K562 (cell line): ENCODE measurements around the gene DOK7. TPM values are rescaled to one million over a fixed set of nuclear protein-coding genes. Genes with fewer than 3 reads are reported as not detected.

Experiments used
- ATAC-seq: fragments of 200-7000 bp; cut with Tn5 transposase; 3 replicates; pipeline ENCODE4 v1.9.1; 2020; ENCODE audit warnings: moderate library complexity
- BruUV-seq: library from RNA; stranded (reverse); fragments of 400-500 nt; replicated peaks from 2 replicates; lab custom pipeline; 2021; lab: Mats Ljungman, UMichigan
- CTCF ChIA-PET: fragments of 300-600 bp; formaldehyde crosslinking; extraction: SDS; loops from one replicate; lab custom pipeline; 2021; ENCODE audit warnings: low intra/inter-chr PET ratio; lab: Yijun Ruan, JAX
- POLR2A ChIA-PET: fragments of 300-600, 350-650 bp; sonication (Branson Sonifier 250); formaldehyde crosslinking; extraction: SDS; loops from one replicate; lab custom pipeline; 2021; ENCODE audit warnings: antibody characterized with exemption, inconsistent platforms; lab: Yijun Ruan, JAX
- DNase-seq, 4 experiments: peaks; one replicate each; pipeline versions ENCODE4 v3.0.0 to v3.0.0-alpha.2; 2011 to 2018; ENCODE audit warnings: low spot score in 3 of 4, mixed read lengths in 3 of 4; ENCODE audit errors: extremely low read depth in 1 of 4
- FAIRE-seq: peaks from 2 replicates; lab custom pipeline; 2011; peaks lifted over from hg19 to GRCh38; lab: Jason Lieb, UNC
- H2AFZ ChIP-seq: 2 replicates; pipeline ENCODE4 v1.6.0; 2011; ENCODE audit warnings: low read depth, low read length, control low read depth, inconsistent platforms
- H3K27ac ChIP-seq: fragments of 200-600 bp; 3 replicates; pipeline ENCODE4 v1.8.0; 2011; ENCODE audit warnings: low read depth, mild to moderate bottlenecking, control low read depth, inconsistent platforms, low read length, moderate library complexity, mixed read lengths; ENCODE audit errors: extremely low read depth
- H3K27me3 ChIP-seq, 2 experiments: fragments of 300-600 bp in 1 of 2; 2 replicates in 1 of 2; 3 replicates in 1 of 2; pipeline versions ENCODE4 v1.6.0 to v1.8.0; 2011; ENCODE audit warnings: inconsistent platforms in 2 of 2, low read length in 2 of 2, mild to moderate bottlenecking in 1 of 2, mixed read lengths in 1 of 2, moderate library complexity in 1 of 2; ENCODE audit not compliant: control insufficient read depth in 2 of 2, insufficient read depth in 2 of 2
- H3K36me3 ChIP-seq: fragments of 300-600 bp; 3 replicates; pipeline ENCODE4 v1.8.0; 2011; ENCODE audit warnings: mild to moderate bottlenecking, low read length, inconsistent platforms; ENCODE audit not compliant: control insufficient read depth, insufficient read depth
- H3K4me1 ChIP-seq, 2 experiments: fragments of 200-600 bp in 1 of 2; replicated peaks in 1 of 2; 2 replicates in 1 of 2; 3 replicates in 1 of 2; pipeline versions ENCODE4 v1.5.1 to v1.8.0; 2011; ENCODE audit warnings: inconsistent platforms in 2 of 2, low read length in 2 of 2, mild to moderate bottlenecking in 1 of 2, mixed read lengths in 1 of 2, moderate library complexity in 1 of 2; ENCODE audit not compliant: control insufficient read depth in 2 of 2, insufficient read depth in 2 of 2
- H3K4me2 ChIP-seq: 2 replicates; pipeline ENCODE4 v1.6.1; 2011; ENCODE audit warnings: low read length, control low read depth, inconsistent platforms, mixed read lengths; ENCODE audit not compliant: insufficient read depth
- H3K4me3 ChIP-seq: fragments of 200-600 bp; sonication (generic), shearing (Covaris generic); 2 replicates; pipeline ENCODE4 v1.5.1; 2016; ENCODE audit warnings: control low read depth, inconsistent platforms
- H3K79me2 ChIP-seq: fragments of 200-600 bp; 3 replicates; pipeline ENCODE4 v1.8.0; 2011; ENCODE audit warnings: low read length, inconsistent platforms; ENCODE audit not compliant: control insufficient read depth, insufficient read depth
- H3K9ac ChIP-seq, 2 experiments: 2 replicates each; pipeline versions ENCODE4 v1.6.0 to v1.6.1; 2011; ENCODE audit warnings: low read depth in 2 of 2, low read length in 2 of 2, control low read depth in 1 of 2, inconsistent platforms in 1 of 2, mild to moderate bottlenecking in 1 of 2, mixed read lengths in 1 of 2; ENCODE audit not compliant: insufficient read depth in 1 of 2
- H3K9me1 ChIP-seq: one replicate; pipeline ENCODE4 v1.6.0; 2011; ENCODE audit warnings: inconsistent platforms, mild to moderate bottlenecking, low read length, moderate library complexity; ENCODE audit not compliant: control insufficient read depth, insufficient read depth
- H3K9me3 ChIP-seq: replicated peaks from 2 replicates; pipeline ENCODE4 v1.5.1; 2011; ENCODE audit warnings: low read depth, low read length, inconsistent platforms; ENCODE audit not compliant: control insufficient read depth, insufficient read depth
- H4K20me1 ChIP-seq: replicated peaks from 2 replicates; pipeline ENCODE4 v1.6.1; 2011; ENCODE audit warnings: low read length, inconsistent platforms, mixed read lengths; ENCODE audit not compliant: control insufficient read depth, insufficient read depth
- BCOR ChIP-seq: fragments of 450-650 bp; IDR thresholded peaks from 2 replicates; pipeline ENCODE4 v1.6.1; 2016
- HDGF ChIP-seq: fragments of 450-650 bp; IDR thresholded peaks from 2 replicates; pipeline ENCODE4 v1.6.1; 2016
- KLF10 ChIP-seq: fragments of 250-450 bp; sonication (Bioruptor Pico); IDR thresholded peaks from 2 replicates; pipeline ENCODE4 v1.6.1; 2021; ENCODE audit warnings: matching md5 sums
- PKNOX1 ChIP-seq: fragments of 450-650 bp; IDR thresholded peaks from 2 replicates; pipeline ENCODE4 v1.6.1; 2016
- RBFOX2 ChIP-seq: fragments of 200-400 bp; formaldehyde crosslinking; IDR thresholded peaks from 2 replicates; pipeline ENCODE4 v1.6.1; 2017; ENCODE audit warnings: low read depth, mild to moderate bottlenecking, low read length, moderate library complexity
- SIN3B ChIP-seq: fragments of 450-650 bp; IDR thresholded peaks from 2 replicates; pipeline ENCODE4 v1.6.1; 2017; ENCODE audit warnings: low read depth, mild to moderate bottlenecking, moderate library complexity
- SMARCB1 ChIP-seq: IDR thresholded peaks from 2 replicates; pipeline ENCODE4 v1.6.1; 2011; ENCODE audit warnings: improper control_type of control experiment, low read depth; ENCODE audit not compliant: insufficient read length
- WGBS: fragments of 100-300 bp; shearing (Covaris generic); methylation state at CpG from one replicate; pipeline ENCODE4 v1.1.6; 2016; ENCODE audit warnings: low coverage, mixed read lengths; ENCODE audit not compliant: insufficient coverage; ENCODE audit errors: missing lambda C conversion rate; 5-methylcytosine and 5-hydroxymethylcytosine counted together
- in situ Hi-C: fragments of 300-500 bp; cut with MboI; formaldehyde crosslinking; loops from 4 replicates; pipeline ENCODE4 v1.15.0; 2018; ENCODE audit warnings: inconsistent platforms, mixed read lengths
- intact Hi-C: fragments of 100-400 bp; cut with micrococcal nuclease; formaldehyde crosslinking; loops from 2 replicates; pipeline ENCODE4 v1.14.2; 2022
- polyA plus RNA-seq, 8 experiments: library from polyadenylated mRNA; depleted of rRNA in 4 of 8; stranded (reverse) in 5 of 8; unstranded in 3 of 8; fragments of >200 nt; fragmentation: Nextera tagmentation in 2 of 8; fragmentation: Illumina TruSeq in 1 of 8; extraction: Ambion mirVana in 2 of 8; extraction: Trizol in 1 of 8; gene quantifications; 2 replicates each; pipeline versions ENCODE4 v1.2.1 to v1.2.3, GENCODE V29; 2011 to 2014; ENCODE audit warnings: inconsistent platforms in 1 of 8, missing spikeins in 1 of 8
- total RNA-seq, 7 experiments: library from RNA; depleted of rRNA in 6 of 7; stranded (reverse); fragments of >200 nt in 6 of 7; fragmentation: Illumina TruSeq in 2 of 7; extraction: Trizol in 2 of 7; gene quantifications; 2 replicates each; pipeline versions ENCODE4 v1.2.1 to v1.2.3, GENCODE V29; 2011 to 2021; ENCODE audit warnings: low replicate concordance in 1 of 7

The DOK7 gene
- total and polyA plus RNA-seq, 9 of the 15 experiments (the other 6 are each of a cell fraction or from before 2014, with no cell fraction given): not detected

GRCh38 chr4:3517731-3518510 is 54.8 kb downstream of the DOK7 start:
- FAIRE-seq: no peak
- 94% methylated on average over 25 of the region's 49 CpGs for WGBS
- Histone ChIP-seq H3K36me3 (peaks cover 91% of the 10 kb centered on the region; the same call in 2 of the 3 replicates), H4K20me1 (no peaks in the 10 kb centered on the region; the same call in 1 of the 2 replicates), H3K27ac (no peak overlapping the region), H3K79me2 (no peaks in the 10 kb centered on the region), H3K4me2 (no peak overlapping the region), H3K9ac (no peak overlapping the region), H3K9me3 (no peaks in the 10 kb centered on the region), H3K27me3 (no peaks in the 10 kb centered on the region), H3K9me1 (no peaks in the 10 kb centered on the region), H2AFZ (no peak overlapping the region), H3K4me1 (peaks cover 0 to 21% of the 10 kb centered on the region in 2 experiments; a peak in 2 of 5 replicates), H3K4me3 (no peak overlapping the region)
- BruUV-seq: no TSS peak
- POLR2A ChIA-PET: interaction anchor here (0.6 to 2.2 kb wide), 3 partner anchors 12 to 377 kb away, joined by 3 to 9 read pairs (median 3); no protein-coding TSS in a partner anchor
- ATAC-seq: no peak
- intact Hi-C loops: no loop called here
- in situ Hi-C loops: no loop called here
- no peak for DNase-seq
- no peak for TF ChIP-seq SMARCB1
- TF ChIP-seq KLF10 (CRISPR knock-in tag): no peak
- no peak for TF ChIP-seq HDGF
- TF ChIP-seq PKNOX1: no peak
- TF ChIP-seq SIN3B: no peak
- no peak for TF ChIP-seq BCOR
- 0 out of 2 replicates have a peak, but pooled peaks have one; percentile 20 for TF ChIP-seq RBFOX2
- CTCF ChIA-PET: no interaction called here
